Measurements from ENCODE around the gene ATP10A.

ATP10A gene

GRCh38 chr15:25718169-25718536, 145.0 kb downstream of the ATP10A start:
- H3K36me3 ChIP-seq (ENCODE audit: control insufficient read depth, insufficient read depth, low read length, severe bottlenecking), result peaks cover 31% of the 10 kb centered on the region
- no peak for DNase-seq (ENCODE audit: low read depth)
- H3K27me3 ChIP-seq (replicated peaks; ENCODE audit: control insufficient read depth, insufficient read depth, low read length), result no peaks in the 10 kb centered on the region
- peaks cover 14% of the 10 kb centered on the region for H3K4me1 ChIP-seq (ENCODE audit: control insufficient read depth, insufficient read depth, low read length)
- no peak overlapping the region for H3K9ac ChIP-seq (ENCODE audit: low read length)
- no peak overlapping the region for H3K4me3 ChIP-seq (ENCODE audit: low read length)
- H3K9me3 ChIP-seq (ENCODE audit: control insufficient read depth, low read length), result no peaks in the 10 kb centered on the region

DNA sequence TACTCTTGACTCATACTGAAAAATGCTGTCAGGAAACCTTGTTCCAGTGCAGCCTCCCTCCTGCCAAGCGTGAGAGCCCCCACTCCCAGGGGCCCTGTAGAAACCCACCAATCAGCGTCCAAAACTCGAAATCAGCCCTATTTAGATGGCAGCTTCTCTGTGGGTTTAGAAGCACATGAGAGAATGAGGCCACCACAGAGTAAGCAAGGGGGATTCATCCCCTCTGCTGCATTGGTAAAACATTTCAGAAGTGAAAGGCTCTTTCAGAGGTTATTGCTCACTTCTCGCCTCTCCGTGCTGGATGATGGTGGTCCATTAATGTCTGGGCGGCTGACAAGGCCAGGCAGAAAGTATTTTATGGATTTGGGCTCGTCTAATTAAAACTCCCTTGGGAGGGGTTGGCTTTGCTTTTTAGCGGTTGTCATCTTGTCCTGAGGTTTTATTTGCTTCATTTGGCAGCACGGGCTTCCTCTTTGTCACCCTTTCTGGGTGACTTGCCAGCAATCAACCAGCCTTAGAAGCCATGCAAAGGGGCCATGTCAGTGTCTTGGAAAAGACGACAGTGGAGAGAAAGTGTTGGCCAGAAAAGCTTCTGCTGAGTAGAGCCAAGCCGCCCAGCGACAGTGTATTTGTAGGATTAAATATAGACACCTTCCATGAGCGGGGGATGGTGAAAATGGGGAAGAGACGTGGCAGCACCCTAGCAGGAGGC, 145.5 kb downstream of the ATP10A start:
- DNase-seq (ENCODE audit: low read depth), result no peak
- H3K9ac ChIP-seq (ENCODE audit: low read length), result no peak overlapping the region
- no peaks in the 10 kb centered on the region for H3K9me3 ChIP-seq (ENCODE audit: control insufficient read depth, low read length)
- peaks cover 14% of the 10 kb centered on the region for H3K4me1 ChIP-seq (ENCODE audit: control insufficient read depth, insufficient read depth, low read length)
- H3K36me3 ChIP-seq (ENCODE audit: control insufficient read depth, insufficient read depth, low read length, severe bottlenecking), result peaks cover 36% of the 10 kb centered on the region
- no peaks in the 10 kb centered on the region for H3K27me3 ChIP-seq (replicated peaks; ENCODE audit: control insufficient read depth, insufficient read depth, low read length)
- no peak overlapping the region for H3K4me3 ChIP-seq (ENCODE audit: low read length)

GRCh38 chr15:25717127-25717456, 146.0 kb downstream of the ATP10A start:
- no peak overlapping the region for H3K4me3 ChIP-seq (ENCODE audit: low read length)
- no peaks in the 10 kb centered on the region for H3K9me3 ChIP-seq (ENCODE audit: control insufficient read depth, low read length)
- DNase-seq (ENCODE audit: low read depth), result peak; percentile 15
- no peak overlapping the region for H3K9ac ChIP-seq (ENCODE audit: low read length)
- H3K27me3 ChIP-seq (replicated peaks; ENCODE audit: control insufficient read depth, insufficient read depth, low read length), result no peaks in the 10 kb centered on the region
- peaks cover 14% of the 10 kb centered on the region for H3K4me1 ChIP-seq (ENCODE audit: control insufficient read depth, insufficient read depth, low read length)
- H3K36me3 ChIP-seq (ENCODE audit: control insufficient read depth, insufficient read depth, low read length, severe bottlenecking), result peaks cover 39% of the 10 kb centered on the region

- no peaks in the 10 kb centered on the region for H3K9me3 ChIP-seq (ENCODE audit: control insufficient read depth, low read length)
- no peak overlapping the region for H3K9ac ChIP-seq (ENCODE audit: low read length)
- H3K27me3 ChIP-seq (replicated peaks; ENCODE audit: control insufficient read depth, insufficient read depth, low read length), result no peaks in the 10 kb centered on the region
- H3K36me3 ChIP-seq (ENCODE audit: control insufficient read depth, insufficient read depth, low read length, severe bottlenecking), result peaks cover 38% of the 10 kb centered on the region
- no peak overlapping the region for H3K4me3 ChIP-seq (ENCODE audit: low read length)
- DNase-seq (ENCODE audit: low read depth), result no peak
- H3K4me1 ChIP-seq (ENCODE audit: control insufficient read depth, insufficient read depth, low read length), result peaks cover 14% of the 10 kb centered on the region
Measured at GRCh38 chr15:25716414-25717126, 146.6 kb downstream of the ATP10A start.

DNA sequence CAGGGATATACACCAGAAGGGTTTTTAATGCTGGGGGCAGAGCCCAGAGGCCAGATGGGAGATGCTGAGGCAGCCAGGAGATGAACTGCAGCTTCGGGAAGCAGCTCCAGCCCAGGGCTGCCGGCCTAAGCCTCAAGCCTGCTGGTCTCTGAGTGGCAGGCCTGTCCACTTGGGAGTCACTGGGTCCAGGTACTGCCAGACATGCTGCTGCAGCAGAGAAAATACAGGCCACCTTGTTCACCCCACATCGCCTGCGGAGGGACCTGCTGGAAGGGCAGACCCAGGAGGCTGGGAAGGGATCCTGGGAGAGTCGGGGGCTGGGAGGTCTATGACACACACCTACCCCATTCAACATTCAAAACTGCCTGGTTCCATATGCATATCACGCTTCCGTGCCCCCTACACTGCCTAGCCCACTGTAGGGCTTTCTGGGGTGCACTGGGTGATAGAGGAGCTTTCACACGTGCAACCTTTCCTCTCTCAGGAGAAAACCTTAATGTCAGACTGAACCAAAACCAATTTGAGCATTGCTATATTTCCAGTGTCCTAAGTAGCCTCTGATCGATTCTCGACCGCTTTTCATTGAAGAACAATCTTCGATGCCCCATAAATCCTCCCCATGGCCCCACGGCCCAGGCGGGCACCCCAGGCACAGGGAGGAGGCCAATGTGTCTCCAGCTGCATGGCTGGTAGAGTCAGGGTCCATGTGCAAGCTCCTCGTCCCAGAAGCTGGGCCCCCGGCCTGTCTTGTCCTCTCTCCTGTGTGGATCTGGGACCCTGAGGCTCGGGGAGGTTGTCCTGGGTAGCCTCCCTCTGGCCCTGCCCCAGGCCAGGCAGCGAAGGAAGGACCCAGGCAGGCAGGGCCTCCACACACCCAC, 147.4 kb downstream of the ATP10A start:
- no peak overlapping the region for H3K4me3 ChIP-seq (ENCODE audit: low read length)
- no peak for DNase-seq (ENCODE audit: low read depth)

GRCh38 chr15:25714538-25714840, 148.6 kb downstream of the ATP10A start:
- H3K4me3 ChIP-seq (ENCODE audit: low read length), result no peak overlapping the region
- no peak for DNase-seq (ENCODE audit: low read depth)
- no peaks in the 10 kb centered on the region for H3K27me3 ChIP-seq (replicated peaks; ENCODE audit: control insufficient read depth, insufficient read depth, low read length)
- H3K9ac ChIP-seq (ENCODE audit: low read length), result no peak overlapping the region
- H3K4me1 ChIP-seq (ENCODE audit: control insufficient read depth, insufficient read depth, low read length), result peaks cover 14% of the 10 kb centered on the region
- H3K36me3 ChIP-seq (ENCODE audit: control insufficient read depth, insufficient read depth, low read length, severe bottlenecking), result peaks cover 35% of the 10 kb centered on the region
- H3K9me3 ChIP-seq (ENCODE audit: control insufficient read depth, low read length), result no peaks in the 10 kb centered on the region

More for the DNA sequence above, 147.4 kb downstream of the ATP10A start:
- H3K9me3 ChIP-seq (ENCODE audit: control insufficient read depth, low read length), result no peaks in the 10 kb centered on the region
- H3K9ac ChIP-seq (ENCODE audit: low read length), result no peak overlapping the region
- H3K4me1 ChIP-seq (ENCODE audit: control insufficient read depth, insufficient read depth, low read length), result peaks cover 14% of the 10 kb centered on the region
- no peaks in the 10 kb centered on the region for H3K27me3 ChIP-seq (replicated peaks; ENCODE audit: control insufficient read depth, insufficient read depth, low read length)
- peaks cover 34% of the 10 kb centered on the region for H3K36me3 ChIP-seq (ENCODE audit: control insufficient read depth, insufficient read depth, low read length, severe bottlenecking)

- Histone ChIP-seq H3K36me3 (ENCODE audit: control insufficient read depth, insufficient read depth, low read length, severe bottlenecking) (peaks cover 34% of the 10 kb centered on the region), H3K27me3 (replicated peaks; ENCODE audit: control insufficient read depth, insufficient read depth, low read length) (no peaks in the 10 kb centered on the region), H3K4me3 (ENCODE audit: low read length) (no peak overlapping the region), H3K9me3 (ENCODE audit: control insufficient read depth, low read length) (no peaks in the 10 kb centered on the region), H3K4me1 (ENCODE audit: control insufficient read depth, insufficient read depth, low read length) (peaks cover 14% of the 10 kb centered on the region), H3K9ac (ENCODE audit: low read length) (no peak overlapping the region)
- DNase-seq (ENCODE audit: low read depth), result no peak
Measured at GRCh38 chr15:25713736-25714537, 149.2 kb downstream of the ATP10A start.

GRCh38 chr15:25712961-25713355, 150.2 kb downstream of the ATP10A start:
- Histone ChIP-seq H3K4me1 (ENCODE audit: control insufficient read depth, insufficient read depth, low read length) (peaks cover 13% of the 10 kb centered on the region), H3K36me3 (ENCODE audit: control insufficient read depth, insufficient read depth, low read length, severe bottlenecking) (peaks cover 30% of the 10 kb centered on the region), H3K9ac (ENCODE audit: low read length) (no peak overlapping the region), H3K27me3 (replicated peaks; ENCODE audit: control insufficient read depth, insufficient read depth, low read length) (no peaks in the 10 kb centered on the region), H3K4me3 (ENCODE audit: low read length) (no peak overlapping the region), H3K9me3 (ENCODE audit: control insufficient read depth, low read length) (no peaks in the 10 kb centered on the region)
- DNase-seq (ENCODE audit: low read depth), result no peak

DNA sequence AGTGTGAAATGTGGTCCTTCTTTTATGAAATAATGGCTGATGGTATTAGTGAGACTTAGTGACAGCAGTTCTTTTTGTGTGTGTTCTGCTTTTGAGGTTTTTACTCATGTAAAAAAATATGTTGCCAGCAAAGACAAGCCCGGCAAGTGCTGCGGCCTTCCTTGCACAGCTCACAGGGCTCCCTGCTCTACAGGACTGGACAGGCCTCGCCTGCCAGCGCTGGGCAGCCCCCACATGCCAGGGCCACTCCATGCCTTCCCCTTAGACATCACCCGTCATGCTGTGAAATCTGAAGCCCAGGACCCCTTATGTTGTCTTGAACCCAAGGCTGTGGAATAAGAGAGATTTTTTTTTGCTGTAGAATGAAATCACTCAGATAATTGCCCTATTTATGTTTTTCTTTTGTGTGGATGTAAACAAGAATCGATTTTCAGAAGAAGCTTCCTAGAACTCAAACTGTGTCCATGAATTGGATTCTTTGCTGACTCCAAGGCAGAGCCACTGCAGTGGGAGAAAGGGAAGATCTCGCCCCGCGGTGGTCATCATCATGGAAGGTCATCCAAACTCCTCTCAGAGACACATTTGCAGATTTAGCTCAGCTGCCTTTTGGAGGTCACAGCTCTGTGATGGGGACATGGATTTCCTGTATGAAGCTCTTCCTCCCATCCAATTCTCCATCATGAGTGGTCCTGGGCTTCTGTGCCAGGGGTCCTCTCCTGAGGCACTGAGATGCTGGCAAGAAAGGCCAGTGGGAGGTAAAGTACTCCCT, 150.8 kb downstream of the ATP10A start:
- Histone ChIP-seq H3K36me3 (ENCODE audit: control insufficient read depth, insufficient read depth, low read length, severe bottlenecking) (peaks cover 30% of the 10 kb centered on the region), H3K27me3 (replicated peaks; ENCODE audit: control insufficient read depth, insufficient read depth, low read length) (no peaks in the 10 kb centered on the region), H3K9me3 (ENCODE audit: control insufficient read depth, low read length) (no peaks in the 10 kb centered on the region), H3K4me3 (ENCODE audit: low read length) (no peak overlapping the region), H3K9ac (ENCODE audit: low read length) (no peak overlapping the region), H3K4me1 (ENCODE audit: control insufficient read depth, insufficient read depth, low read length) (peaks cover 7% of the 10 kb centered on the region)
- no peak for DNase-seq (ENCODE audit: low read depth)

DNA sequence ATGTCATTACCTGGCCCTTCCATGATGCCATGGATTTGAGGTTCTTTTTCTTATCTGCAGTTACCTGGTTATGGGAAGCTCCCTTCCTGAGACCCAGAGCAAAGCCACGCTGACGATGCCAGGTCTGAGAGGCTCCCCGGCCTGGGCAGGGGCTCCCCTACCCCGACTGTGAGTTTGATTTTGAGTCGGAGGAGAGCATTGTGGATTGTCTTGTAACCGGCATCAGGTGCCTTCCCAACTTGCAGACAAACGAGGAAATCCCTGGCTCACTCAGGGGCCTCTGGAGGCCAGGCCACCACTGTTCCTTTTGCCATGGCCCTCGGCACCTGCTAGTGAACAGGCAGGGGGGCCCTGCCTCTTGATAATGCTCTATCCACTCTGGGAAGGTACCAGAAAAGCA, 151.4 kb downstream of the ATP10A start:
- H3K4me3 ChIP-seq (ENCODE audit: low read length), result no peak overlapping the region
- no peaks in the 10 kb centered on the region for H3K27me3 ChIP-seq (replicated peaks; ENCODE audit: control insufficient read depth, insufficient read depth, low read length)
- no peaks in the 10 kb centered on the region for H3K9me3 ChIP-seq (ENCODE audit: control insufficient read depth, low read length)
- no peak for DNase-seq (ENCODE audit: low read depth)
- H3K9ac ChIP-seq (ENCODE audit: low read length), result no peak overlapping the region
- peaks cover under 1% of the 10 kb centered on the region for H3K4me1 ChIP-seq (ENCODE audit: control insufficient read depth, insufficient read depth, low read length)
- peaks cover 30% of the 10 kb centered on the region for H3K36me3 ChIP-seq (ENCODE audit: control insufficient read depth, insufficient read depth, low read length, severe bottlenecking)

All from adipocyte (in vitro differentiated cells).